ENCODE results near the gene CNGA3.
"Not testable (repeated sequence)": the region's sequence is repeated elsewhere in the genome, so short reads cannot be mapped to it uniquely, and the experiment has no call there.

Gene CNGA3

GRCh38 chr2:98346311-98347236 is at the start of gene CNGA3:
CNGA3 (plus strand) TSS chr2:98346456; CDS start chr2:98369976, 23,520 bp downstream.
- peak; percentile 72 for DNase-seq

GRCh38 chr2:98297817-98298682 is 48.2 kb upstream of the CNGA3 start:
- no peak for DNase-seq

- no peak for DNase-seq
Observed at GRCh38 chr2:98298683-98299164, 47.5 kb upstream of the CNGA3 start.

- no peak for DNase-seq
Observed at GRCh38 chr2:98299211-98299905, 46.9 kb upstream of the CNGA3 start.

- DNase-seq, result no peak
Observed at GRCh38 chr2:98300141-98300874, 45.9 kb upstream of the CNGA3 start.

GRCh38 chr2:98301469-98301868 is 44.8 kb upstream of the CNGA3 start:
- DNase-seq, result no peak

GRCh38 chr2:98307131-98307696 is 39.0 kb upstream of the CNGA3 start:
- not testable (repeated sequence) for DNase-seq

- DNase-seq, result no peak
Observed at GRCh38 chr2:98308068-98308467, 38.2 kb upstream of the CNGA3 start.

GRCh38 chr2:98308532-98308931 is 37.7 kb upstream of the CNGA3 start:
- no peak for DNase-seq

- DNase-seq, result no peak
Observed at GRCh38 chr2:98309580-98309979, 36.7 kb upstream of the CNGA3 start.

GRCh38 chr2:98310010-98310409 is 36.2 kb upstream of the CNGA3 start:
- DNase-seq, result no peak

GRCh38 chr2:98311090-98311489 is 35.2 kb upstream of the CNGA3 start:
- no peak for DNase-seq

GRCh38 chr2:98311771-98312545 is 34.3 kb upstream of the CNGA3 start:
- DNase-seq, result no peak

- no peak for DNase-seq
Observed at GRCh38 chr2:98313492-98314250, 32.6 kb upstream of the CNGA3 start.

GRCh38 chr2:98314251-98314650 is 32.0 kb upstream of the CNGA3 start:
- DNase-seq, result no peak

GRCh38 chr2:98315957-98316356 is 30.3 kb upstream of the CNGA3 start:
- no peak for DNase-seq

- no peak for DNase-seq
Observed at GRCh38 chr2:98317214-98317613, 29.0 kb upstream of the CNGA3 start.

- not testable (repeated sequence) for DNase-seq
Observed at GRCh38 chr2:98320171-98320570, 26.1 kb upstream of the CNGA3 start.

- DNase-seq, result no peak
Observed at GRCh38 chr2:98324181-98324580, 22.1 kb upstream of the CNGA3 start.

GRCh38 chr2:98327776-98328175 is 18.5 kb upstream of the CNGA3 start:
- DNase-seq, result no peak

Data from right hindlimb (tissue), 1 donor.